ENCODE results near the gene PLEKHA1.

Gene PLEKHA1

GRCh38 chr10:122374237-122374858 lies at the start of gene PLEKHA1:
PLEKHA1 (plus strand) TSS chr10:122374708; CDS start chr10:122393201, 18,493 bp downstream.
- peak within 1 kb of the TSS; percentile 40 for H3K4me3 ChIP-seq (ENCODE audit: low read depth, low read length)
- peak; percentile 91 for DNase-seq (ENCODE audit: low read depth)
- TF ChIP-seq MAX (IDR thresholded peaks at IDR 0.05; ENCODE audit: low read depth, low read length), result no peak
- TF ChIP-seq MYC (IDR thresholded peaks at IDR 0.05; ENCODE audit: low read depth, low read length), result peak; percentile 30; the same call in 1 of the 2 replicates

- no peak for DNase-seq (ENCODE audit: low read depth)
- TF ChIP-seq MAX (IDR thresholded peaks at IDR 0.05; ENCODE audit: low read depth, low read length) (no peak), CTCF (IDR thresholded peaks at IDR 0.05; ENCODE audit: low read depth, low read length) (no peak), POLR2A (IDR thresholded peaks at IDR 0.05; ENCODE audit: extremely low read depth, insufficient read length) (no peak), MYC (IDR thresholded peaks at IDR 0.05; ENCODE audit: low read depth, low read length) (no peak)
- no peak overlapping the region for H3K4me3 ChIP-seq (ENCODE audit: low read depth, low read length)
Observed at GRCh38 chr10:122325235-122325634, 49.3 kb upstream of the PLEKHA1 start.

- no peak for DNase-seq (ENCODE audit: low read depth)
- no peak overlapping the region for H3K4me3 ChIP-seq (ENCODE audit: low read depth, low read length)
- no peak for TF ChIP-seq MAX (IDR thresholded peaks at IDR 0.05; ENCODE audit: low read depth, low read length)
- TF ChIP-seq POLR2A (IDR thresholded peaks at IDR 0.05; ENCODE audit: extremely low read depth, insufficient read length), result no peak
- TF ChIP-seq MYC (IDR thresholded peaks at IDR 0.05; ENCODE audit: low read depth, low read length), result no peak
- TF ChIP-seq CTCF (IDR thresholded peaks at IDR 0.05; ENCODE audit: low read depth, low read length), result no peak
Observed at GRCh38 chr10:122326385-122326784, 48.1 kb upstream of the PLEKHA1 start.

GRCh38 chr10:122326806-122327205 lies 47.7 kb upstream of the PLEKHA1 start:
- TF ChIP-seq POLR2A (IDR thresholded peaks at IDR 0.05; ENCODE audit: extremely low read depth, insufficient read length) (no peak), MAX (IDR thresholded peaks at IDR 0.05; ENCODE audit: low read depth, low read length) (no peak), MYC (IDR thresholded peaks at IDR 0.05; ENCODE audit: low read depth, low read length) (no peak), CTCF (IDR thresholded peaks at IDR 0.05; ENCODE audit: low read depth, low read length) (no peak)
- no peak overlapping the region for H3K4me3 ChIP-seq (ENCODE audit: low read depth, low read length)
- DNase-seq (ENCODE audit: low read depth), result no peak

- no peak overlapping the region for H3K4me3 ChIP-seq (ENCODE audit: low read depth, low read length)
- TF ChIP-seq MYC (IDR thresholded peaks at IDR 0.05; ENCODE audit: low read depth, low read length) (no peak), MAX (IDR thresholded peaks at IDR 0.05; ENCODE audit: low read depth, low read length) (no peak), CTCF (IDR thresholded peaks at IDR 0.05; ENCODE audit: low read depth, low read length) (no peak), POLR2A (IDR thresholded peaks at IDR 0.05; ENCODE audit: extremely low read depth, insufficient read length) (no peak)
- DNase-seq (ENCODE audit: low read depth), result no peak
Observed at GRCh38 chr10:122327237-122328206, 47.0 kb upstream of the PLEKHA1 start.

GRCh38 chr10:122328676-122329075 lies 45.8 kb upstream of the PLEKHA1 start:
- TF ChIP-seq POLR2A (IDR thresholded peaks at IDR 0.05; ENCODE audit: extremely low read depth, insufficient read length) (no peak), CTCF (IDR thresholded peaks at IDR 0.05; ENCODE audit: low read depth, low read length) (no peak), MYC (IDR thresholded peaks at IDR 0.05; ENCODE audit: low read depth, low read length) (no peak), MAX (IDR thresholded peaks at IDR 0.05; ENCODE audit: low read depth, low read length) (no peak)
- DNase-seq (ENCODE audit: low read depth), result no peak
- H3K4me3 ChIP-seq (ENCODE audit: low read depth, low read length), result no peak overlapping the region

All from NB4 (cell line).